ENCODE results near the gene ATXN2L. TPM values are rescaled to one million over a fixed set of nuclear protein-coding genes. Genes with fewer than 3 reads are reported as not detected.

Gene ATXN2L
- total and polyA plus RNA-seq, 2 experiments from 2014 or later, result 134 to 192 TPM

- Histone ChIP-seq H3K4me2 (no peak overlapping the region), H2AFZ (no peak overlapping the region), H3K4me1 (ENCODE audit: insufficient read depth) (0 out of 2 replicates have a peak, but pooled peaks cover 6% of the 10 kb centered on the region), H3K27ac (ENCODE audit: low read depth) (no peak overlapping the region), H3K79me2 (replicated peaks; ENCODE audit: insufficient read depth) (peaks cover 9% of the 10 kb centered on the region), H3K4me3 (no peak overlapping the region), H3K9me2 (ENCODE audit: insufficient read depth) (no peaks in the 10 kb centered on the region), H3K36me3 (ENCODE audit: insufficient read depth) (no peaks in the 10 kb centered on the region), H3F3A (replicated peaks; ENCODE audit: low read depth) (0 out of 2 replicates have a peak, but pooled peaks cover 4% of the 10 kb centered on the region), H3K27me3 (ENCODE audit: insufficient read depth) (no peaks in the 10 kb centered on the region), H4K20me1 (replicated peaks; ENCODE audit: insufficient read depth) (no peaks in the 10 kb centered on the region)
- no peaks in the 10 kb centered on the region; the same call in 2 of the 3 replicates for H3K4me1 Mint-ChIP-seq
- TF ChIP-seq JUNB (IDR thresholded peaks at IDR 0.05; ENCODE audit: unreplicated experiment), result no peak
- no peak for TF ChIP-seq ZNF114 (CRISPR knock-in tag; IDR thresholded peaks at IDR 0.05)
- TF ChIP-seq CREB1 (CRISPR knock-in tag; IDR thresholded peaks at IDR 0.05; ENCODE audit: low read depth), result no peak
- no peak for TF ChIP-seq NANOG (IDR thresholded peaks at IDR 0.05; ENCODE audit: borderline replicate concordance)
- TF ChIP-seq EZH2phosphoT487 (IDR thresholded peaks at IDR 0.05; ENCODE audit: unreplicated experiment), result no peak
- TF ChIP-seq, protein P1, sequence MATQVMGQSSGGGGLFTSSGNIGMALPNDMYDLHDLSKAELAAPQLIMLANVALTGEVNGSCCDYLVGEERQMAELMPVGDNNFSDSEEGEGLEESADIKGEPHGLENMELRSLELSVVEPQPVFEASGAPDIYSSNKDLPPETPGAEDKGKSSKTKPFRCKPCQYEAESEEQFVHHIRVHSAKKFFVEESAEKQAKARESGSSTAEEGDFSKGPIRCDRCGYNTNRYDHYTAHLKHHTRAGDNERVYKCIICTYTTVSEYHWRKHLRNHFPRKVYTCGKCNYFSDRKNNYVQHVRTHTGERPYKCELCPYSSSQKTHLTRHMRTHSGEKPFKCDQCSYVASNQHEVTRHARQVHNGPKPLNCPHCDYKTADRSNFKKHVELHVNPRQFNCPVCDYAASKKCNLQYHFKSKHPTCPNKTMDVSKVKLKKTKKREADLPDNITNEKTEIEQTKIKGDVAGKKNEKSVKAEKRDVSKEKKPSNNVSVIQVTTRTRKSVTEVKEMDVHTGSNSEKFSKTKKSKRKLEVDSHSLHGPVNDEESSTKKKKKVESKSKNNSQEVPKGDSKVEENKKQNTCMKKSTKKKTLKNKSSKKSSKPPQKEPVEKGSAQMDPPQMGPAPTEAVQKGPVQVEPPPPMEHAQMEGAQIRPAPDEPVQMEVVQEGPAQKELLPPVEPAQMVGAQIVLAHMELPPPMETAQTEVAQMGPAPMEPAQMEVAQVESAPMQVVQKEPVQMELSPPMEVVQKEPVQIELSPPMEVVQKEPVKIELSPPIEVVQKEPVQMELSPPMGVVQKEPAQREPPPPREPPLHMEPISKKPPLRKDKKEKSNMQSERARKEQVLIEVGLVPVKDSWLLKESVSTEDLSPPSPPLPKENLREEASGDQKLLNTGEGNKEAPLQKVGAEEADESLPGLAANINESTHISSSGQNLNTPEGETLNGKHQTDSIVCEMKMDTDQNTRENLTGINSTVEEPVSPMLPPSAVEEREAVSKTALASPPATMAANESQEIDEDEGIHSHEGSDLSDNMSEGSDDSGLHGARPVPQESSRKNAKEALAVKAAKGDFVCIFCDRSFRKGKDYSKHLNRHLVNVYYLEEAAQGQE (IDR thresholded peaks at IDR 0.05; ENCODE audit: unreplicated experiment), result no peak
- TF ChIP-seq POLR2AphosphoS5 (IDR thresholded peaks at IDR 0.05; ENCODE audit: low read depth), result no peak
- TF ChIP-seq ETS1 (IDR thresholded peaks at IDR 0.05), result no peak
- TF ChIP-seq, protein P2, sequence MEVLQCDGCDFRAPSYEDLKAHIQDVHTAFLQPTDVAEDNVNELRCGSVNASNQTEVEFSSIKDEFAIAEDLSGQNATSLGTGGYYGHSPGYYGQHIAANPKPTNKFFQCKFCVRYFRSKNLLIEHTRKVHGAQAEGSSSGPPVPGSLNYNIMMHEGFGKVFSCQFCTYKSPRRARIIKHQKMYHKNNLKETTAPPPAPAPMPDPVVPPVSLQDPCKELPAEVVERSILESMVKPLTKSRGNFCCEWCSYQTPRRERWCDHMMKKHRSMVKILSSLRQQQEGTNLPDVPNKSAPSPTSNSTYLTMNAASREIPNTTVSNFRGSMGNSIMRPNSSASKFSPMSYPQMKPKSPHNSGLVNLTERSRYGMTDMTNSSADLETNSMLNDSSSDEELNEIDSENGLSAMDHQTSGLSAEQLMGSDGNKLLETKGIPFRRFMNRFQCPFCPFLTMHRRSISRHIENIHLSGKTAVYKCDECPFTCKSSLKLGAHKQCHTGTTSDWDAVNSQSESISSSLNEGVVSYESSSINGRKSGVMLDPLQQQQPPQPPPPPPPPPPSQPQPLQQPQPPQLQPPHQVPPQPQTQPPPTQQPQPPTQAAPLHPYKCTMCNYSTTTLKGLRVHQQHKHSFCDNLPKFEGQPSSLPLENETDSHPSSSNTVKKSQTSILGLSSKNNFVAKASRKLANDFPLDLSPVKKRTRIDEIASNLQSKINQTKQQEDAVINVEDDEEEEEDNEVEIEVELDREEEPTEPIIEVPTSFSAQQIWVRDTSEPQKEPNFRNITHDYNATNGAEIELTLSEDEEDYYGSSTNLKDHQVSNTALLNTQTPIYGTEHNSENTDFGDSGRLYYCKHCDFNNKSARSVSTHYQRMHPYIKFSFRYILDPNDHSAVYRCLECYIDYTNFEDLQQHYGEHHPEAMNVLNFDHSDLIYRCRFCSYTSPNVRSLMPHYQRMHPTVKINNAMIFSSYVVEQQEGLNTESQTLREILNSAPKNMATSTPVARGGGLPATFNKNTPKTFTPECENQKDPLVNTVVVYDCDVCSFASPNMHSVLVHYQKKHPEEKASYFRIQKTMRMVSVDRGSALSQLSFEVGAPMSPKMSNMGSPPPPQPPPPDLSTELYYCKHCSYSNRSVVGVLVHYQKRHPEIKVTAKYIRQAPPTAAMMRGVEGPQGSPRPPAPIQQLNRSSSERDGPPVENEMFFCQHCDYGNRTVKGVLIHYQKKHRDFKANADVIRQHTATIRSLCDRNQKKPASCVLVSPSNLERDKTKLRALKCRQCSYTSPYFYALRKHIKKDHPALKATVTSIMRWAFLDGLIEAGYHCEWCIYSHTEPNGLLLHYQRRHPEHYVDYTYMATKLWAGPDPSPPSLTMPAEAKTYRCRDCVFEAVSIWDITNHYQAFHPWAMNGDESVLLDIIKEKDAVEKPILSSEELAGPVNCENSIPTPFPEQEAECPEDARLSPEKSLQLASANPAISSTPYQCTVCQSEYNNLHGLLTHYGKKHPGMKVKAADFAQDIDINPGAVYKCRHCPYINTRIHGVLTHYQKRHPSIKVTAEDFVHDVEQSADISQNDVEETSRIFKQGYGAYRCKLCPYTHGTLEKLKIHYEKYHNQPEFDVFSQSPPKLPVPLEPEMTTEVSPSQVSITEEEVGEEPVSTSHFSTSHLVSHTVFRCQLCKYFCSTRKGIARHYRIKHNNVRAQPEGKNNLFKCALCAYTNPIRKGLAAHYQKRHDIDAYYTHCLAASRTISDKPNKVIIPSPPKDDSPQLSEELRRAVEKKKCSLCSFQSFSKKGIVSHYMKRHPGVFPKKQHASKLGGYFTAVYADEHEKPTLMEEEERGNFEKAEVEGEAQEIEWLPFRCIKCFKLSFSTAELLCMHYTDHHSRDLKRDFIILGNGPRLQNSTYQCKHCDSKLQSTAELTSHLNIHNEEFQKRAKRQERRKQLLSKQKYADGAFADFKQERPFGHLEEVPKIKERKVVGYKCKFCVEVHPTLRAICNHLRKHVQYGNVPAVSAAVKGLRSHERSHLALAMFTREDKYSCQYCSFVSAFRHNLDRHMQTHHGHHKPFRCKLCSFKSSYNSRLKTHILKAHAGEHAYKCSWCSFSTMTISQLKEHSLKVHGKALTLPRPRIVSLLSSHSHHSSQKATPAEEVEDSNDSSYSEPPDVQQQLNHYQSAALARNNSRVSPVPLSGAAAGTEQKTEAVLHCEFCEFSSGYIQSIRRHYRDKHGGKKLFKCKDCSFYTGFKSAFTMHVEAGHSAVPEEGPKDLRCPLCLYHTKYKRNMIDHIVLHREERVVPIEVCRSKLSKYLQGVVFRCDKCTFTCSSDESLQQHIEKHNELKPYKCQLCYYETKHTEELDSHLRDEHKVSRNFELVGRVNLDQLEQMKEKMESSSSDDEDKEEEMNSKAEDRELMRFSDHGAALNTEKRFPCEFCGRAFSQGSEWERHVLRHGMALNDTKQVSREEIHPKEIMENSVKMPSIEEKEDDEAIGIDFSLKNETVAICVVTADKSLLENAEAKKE (CRISPR knock-in tag; IDR thresholded peaks at IDR 0.05), result no peak
- DNase-seq (ENCODE audit: low spot score) (no peak), ATAC-seq (no peak)
- H3K36me3 Mint-ChIP-seq (ENCODE audit: low read depth), result peaks cover 2% of the 10 kb centered on the region; the same call in 1 of the 3 replicates
- H3K27ac Mint-ChIP-seq, result no peak overlapping the region
- H3K9me3 Mint-ChIP-seq, result no peaks in the 10 kb centered on the region
- no peak overlapping the region for H3K4me3 Mint-ChIP-seq
- H3K27me3 Mint-ChIP-seq (ENCODE audit: insufficient read depth, low read depth, poor library complexity), result peaks cover 11% of the 10 kb centered on the region
Measured at GRCh38 chr16:28858421-28858820, 35.6 kb downstream of the ATXN2L start.

All from GM23338 (cell line).